NT2/D1 (cell line): Measurements from ENCODE around the gene RPS6KA2.

ENCODE experiments used
- SUZ12 ChIP-seq: IDR thresholded peaks from 2 replicates; pipeline ENCODE4 v1.6.1; 2011; ENCODE audit not compliant: insufficient read length, insufficient read depth; ENCODE audit errors: extremely low read depth
- ZNF274 ChIP-seq: IDR thresholded peaks from 2 replicates; pipeline ENCODE4 v1.6.1; 2011; ENCODE audit warnings: mild to moderate bottlenecking, low read depth, low read length

DNA sequence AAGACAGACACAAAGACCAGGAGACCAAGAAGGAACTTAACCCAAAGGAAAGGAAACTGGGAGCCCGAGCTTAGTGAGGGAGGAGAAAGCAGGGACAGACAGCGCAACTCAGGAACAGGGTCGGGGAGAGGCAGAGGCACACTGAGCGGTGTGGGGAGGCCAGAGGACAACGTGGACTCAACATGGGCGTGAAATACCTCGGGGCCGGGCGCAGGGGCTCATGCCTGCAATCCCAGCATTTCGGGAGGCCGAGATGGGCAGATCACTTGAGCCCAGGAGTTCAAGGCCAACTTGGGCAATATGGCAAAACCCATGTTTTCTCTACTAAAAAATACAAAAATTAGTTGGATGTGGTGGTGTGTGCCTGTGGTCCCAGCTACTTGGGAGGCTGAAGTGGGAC, 5.7 kb upstream of the RPS6KA2 start:
- TF ChIP-seq ZNF274, result no peak
- no peak for TF ChIP-seq SUZ12
